Right lobe of liver (tissue), 6 donors: ENCODE results near the gene ZFP91. TPM values are rescaled to one million over a fixed set of nuclear protein-coding genes. Genes with fewer than 3 reads are reported as not detected.

Experiments
- ATAC-seq, 4 donors: fragments of 200-7000 bp; cut with Tn5 transposase; one replicate each; pipeline ENCODE4 v1.9.1; 2020; ENCODE audit warnings: mild to moderate bottlenecking in 4 of 4, moderate library complexity in 4 of 4
- DNase-seq, 3 donors: peaks; one replicate each; pipeline ENCODE4 v3.0.0-alpha.2; 2020
- H3K27ac ChIP-seq, 3 donors: fragments of 200-600 bp; one replicate each; pipeline ENCODE4 v1.8.0; 2022
- H3K27me3 ChIP-seq, 2 donors: fragments of 200-600 bp; one replicate each; pipeline ENCODE4 v1.8.0; 2022
- H3K36me3 ChIP-seq, 4 donors: fragments of 200-600 bp; sonication (generic) in 1 of 4; one replicate each; pipeline versions ENCODE4 v1.5.1 to v1.8.0; 2017 to 2022; ENCODE audit warnings: control low read depth in 1 of 4
- H3K4me1 ChIP-seq, 4 donors: fragments of 200-600 bp; sonication (generic) in 1 of 4; one replicate each; pipeline versions ENCODE4 v1.5.1 to v1.8.0; 2017 to 2022; ENCODE audit warnings: control low read depth in 1 of 4
- H3K4me3 ChIP-seq, 3 donors: fragments of 200-600 bp; one replicate each; pipeline ENCODE4 v1.8.0; 2022
- H3K9me3 ChIP-seq, 4 donors: fragments of 200-600 bp; sonication (generic) in 1 of 4; one replicate each; pipeline versions ENCODE4 v1.5.1 to v1.8.0; 2017 to 2022; ENCODE audit warnings: control low read depth in 1 of 4
- CTCF ChIP-seq, 4 donors: fragments of 200-600 bp in 3 of 4; fragments of 450-650 bp in 1 of 4; IDR thresholded peaks; one replicate each; pipeline versions ENCODE4 v1.5.1 to v1.8.0; 2016 to 2022; ENCODE audit warnings: antibody characterized with exemption in 4 of 4, mild to moderate bottlenecking in 2 of 4
- POLR2A ChIP-seq: fragments of 450-650 bp; IDR thresholded peaks from one replicate; pipeline ENCODE4 v1.6.1; 2017; ENCODE audit warnings: antibody characterized with exemption, mild to moderate bottlenecking
- WGBS: methylation state at CpG from one replicate; pipeline ENCODE4 v1.1.6; 2018; ENCODE audit warnings: low coverage, low lambda C conversion rate; ENCODE audit not compliant: insufficient coverage; ENCODE audit errors: missing lambda C conversion rate; 5-methylcytosine and 5-hydroxymethylcytosine counted together
- intact Hi-C, 2 donors: fragments of 100-400 bp; cut with DNase I; formaldehyde crosslinking; loops; one replicate each; pipeline versions ENCODE4 v1.11.2 to v1.14.1; 2022
- total RNA-seq, 6 experiments: library from RNA; depleted of rRNA in 2 of 6; stranded (reverse); fragments of >200 nt in 2 of 6; fragmentation: NEBNext Ultra II Directional in 3 of 6; extraction: Animal tissue kit (Norgen Biotek cat#: 25700) in 3 of 6; gene quantifications; one replicate each; pipeline versions ENCODE4 v1.1.0 to v1.2.4, GENCODE V29; 2016 to 2023
- donor health status: DM: no; HTN: yes; CAD: no.
- donor health status: DM: no; HTN: no; CAD: no.
- donor health status: DM: no; HTN: no; CAD: no.
- donor health status: DM: no; HTN: yes; CAD: no.
- donor health status: DM: no; HTN: yes; CAD: no.

Gene ZFP91
- total RNA-seq, 6 experiments from 2014 or later = 19.5 to 27.0 (median 24.3) TPM

- Histone ChIP-seq H3K36me3 (no peaks in the 10 kb centered on the region), H3K4me3 (no peak overlapping the region), H3K27ac (no peak overlapping the region), H3K4me1 (peaks cover 0 to 5% (median 0%) of the 10 kb centered on the region in 4 donors), H3K9me3 (no peaks in the 10 kb centered on the region), H3K27me3 (no peaks in the 10 kb centered on the region)
- intact Hi-C loops = loop anchor here (10.0 kb wide), 1 partner anchor 132 kb away; no protein-coding TSS in a partner anchor
- TF ChIP-seq CTCF (IDR thresholded peaks at IDR 0.05) (no peak), POLR2A (no peak)
- 36% methylated on average over 2 of the region's 2 CpGs for WGBS
- no peak for DNase-seq
- ATAC-seq = no peak
These were observed 73.9 kb downstream of the ZFP91 start for GRCh38 chr11:58652726-58653280.

DNA sequence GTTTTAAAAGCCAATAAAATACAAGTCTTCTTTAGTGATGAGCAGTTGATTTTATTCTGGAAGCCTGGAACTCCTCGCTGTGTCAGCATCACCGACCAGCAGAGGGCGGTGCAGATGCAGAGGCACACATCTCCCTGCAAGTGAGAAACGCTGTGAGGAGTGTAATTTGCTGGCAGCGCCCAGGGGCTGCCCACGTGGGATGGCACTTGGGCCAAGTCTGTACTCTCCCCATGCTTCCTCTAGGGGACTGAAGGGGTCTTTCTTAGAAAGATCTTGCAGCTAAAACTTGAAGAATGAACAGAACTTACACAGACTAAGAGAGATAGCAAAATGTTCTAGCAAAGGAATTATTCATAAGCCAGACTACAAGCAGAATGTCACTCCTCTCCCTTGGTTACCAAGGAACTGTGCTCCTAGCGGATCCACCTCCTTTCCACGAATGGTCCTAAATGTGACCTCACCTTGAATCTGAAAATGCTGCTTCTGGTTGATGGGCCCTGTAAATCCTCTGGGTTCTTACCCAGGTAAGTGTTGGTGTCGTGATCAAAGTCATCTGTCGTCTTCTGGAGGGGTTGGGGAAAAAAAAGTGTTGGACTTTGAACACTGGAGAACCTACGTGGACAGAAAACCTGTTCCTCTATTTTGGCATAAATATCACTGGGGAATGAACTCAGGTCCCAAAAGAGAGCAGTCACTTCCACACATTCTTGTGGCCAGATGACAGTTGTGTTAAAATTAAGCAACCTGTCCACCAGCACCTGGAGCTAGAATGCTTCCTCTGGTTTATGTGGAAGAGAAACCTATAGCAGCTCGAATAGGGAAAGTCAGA, 75.4 kb downstream of the ZFP91 start:
- peak overlapping the region in 2 of 3 donors; percentile 7 to 15 for H3K4me3 ChIP-seq
- no peaks in the 10 kb centered on the region for H3K27me3 ChIP-seq
- no peaks in the 10 kb centered on the region for H3K36me3 ChIP-seq
- TF ChIP-seq CTCF (IDR thresholded peaks at IDR 0.05) (peak; percentile 87 to 97 (median 94)), POLR2A (no peak)
- DNase-seq = peak; percentile 86 to 87 (median 86)
- intact Hi-C loops = loop anchor here (10.0 kb wide), 1 partner anchor 131 kb away; no protein-coding TSS in a partner anchor
- H3K9me3 ChIP-seq = no peaks in the 10 kb centered on the region
- no peak overlapping the region for H3K27ac ChIP-seq
- 14% methylated on average over 12 of the region's 12 CpGs for WGBS
- H3K4me1 ChIP-seq = peaks cover 0 to 5% (median 0%) of the 10 kb centered on the region in 4 donors
- ATAC-seq = peak; percentile 99 to 100 (median 100)

DNA sequence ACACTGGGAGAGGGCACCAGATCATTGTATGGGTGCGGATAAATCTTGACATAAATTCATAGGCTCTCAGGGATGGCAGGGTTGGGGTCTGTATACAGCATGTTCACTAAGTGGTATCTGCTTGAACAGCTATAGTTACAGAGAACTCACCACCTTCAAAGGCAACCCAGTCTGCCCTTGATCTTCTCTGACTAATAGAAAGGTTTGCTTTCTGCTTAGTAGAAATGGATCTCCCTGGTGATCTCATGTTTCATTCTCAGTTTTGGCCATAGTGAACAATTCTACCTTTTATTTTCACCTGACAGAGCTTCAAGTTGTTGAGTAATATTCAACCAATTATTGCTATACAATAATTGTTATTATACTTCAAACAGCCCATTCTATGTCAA, 76.0 kb downstream of the ZFP91 start:
- DNase-seq (no peak), ATAC-seq (no peak)
- Histone ChIP-seq H3K27ac (no peak overlapping the region), H3K9me3 (no peaks in the 10 kb centered on the region), H3K27me3 (no peaks in the 10 kb centered on the region), H3K4me1 (peaks cover 0 to 5% (median 0%) of the 10 kb centered on the region in 4 donors), H3K36me3 (no peaks in the 10 kb centered on the region), H3K4me3 (no peak overlapping the region)
- 83% methylated on average over 1 of the region's 1 CpG for WGBS
- TF ChIP-seq POLR2A = no peak
- no peak for TF ChIP-seq CTCF (IDR thresholded peaks at IDR 0.05)
- intact Hi-C loops = loop anchor here (10.0 kb wide), 1 partner anchor 130 kb away; no protein-coding TSS in a partner anchor

- WGBS = 93% methylated on average over 2 of the region's 2 CpGs
- DNase-seq (no peak), ATAC-seq (no peak)
- H3K27ac ChIP-seq = no peak overlapping the region
- no peak overlapping the region for H3K4me3 ChIP-seq
- intact Hi-C loops = loop anchor here (10.0 kb wide), 1 partner anchor 128 kb away; no protein-coding TSS in a partner anchor
- H3K27me3 ChIP-seq = no peaks in the 10 kb centered on the region
- no peaks in the 10 kb centered on the region for H3K9me3 ChIP-seq
- H3K4me1 ChIP-seq = peaks cover 0 to 5% (median 0%) of the 10 kb centered on the region in 4 donors
- H3K36me3 ChIP-seq = no peaks in the 10 kb centered on the region
- TF ChIP-seq POLR2A (no peak), CTCF (IDR thresholded peaks at IDR 0.05) (no peak)
These were observed 77.5 kb downstream of the ZFP91 start for GRCh38 chr11:58656348-58656747.
